Measurements from ENCODE around the gene SMIM36.
"Not testable (repeated sequence)": the region's sequence is repeated elsewhere in the genome, so short reads cannot be mapped to it uniquely, and the experiment has no call there.

SMIM36 gene

GRCh38 chr17:55510986-55511721 lies at the start of gene SMIM36:
Gene SMIM36 (minus strand): TSS chr17:55511452.
- no peak for DNase-seq

- no peak for DNase-seq
Measured at GRCh38 chr17:55555772-55556171, 44.5 kb upstream of the SMIM36 start.

GRCh38 chr17:55549140-55549539 lies 37.9 kb upstream of the SMIM36 start:
- DNase-seq, result no peak

GRCh38 chr17:55546991-55547664 lies 35.9 kb upstream of the SMIM36 start:
- no peak for DNase-seq

- no peak for DNase-seq
Measured at GRCh38 chr17:55546481-55546880, 35.2 kb upstream of the SMIM36 start.

- DNase-seq, result no peak
Measured at GRCh38 chr17:55545806-55546205, 34.6 kb upstream of the SMIM36 start.

- no peak for DNase-seq
Measured at GRCh38 chr17:55543709-55544108, 32.5 kb upstream of the SMIM36 start.

GRCh38 chr17:55540414-55541091 lies 29.3 kb upstream of the SMIM36 start:
- no peak for DNase-seq

GRCh38 chr17:55536205-55536604 lies 25.0 kb upstream of the SMIM36 start:
- no peak for DNase-seq

- no peak for DNase-seq
Measured at GRCh38 chr17:55533608-55534007, 22.4 kb upstream of the SMIM36 start.

GRCh38 chr17:55532670-55533069 lies 21.4 kb upstream of the SMIM36 start:
- DNase-seq, result no peak

- DNase-seq, result no peak
Measured at GRCh38 chr17:55531053-55531728, 19.9 kb upstream of the SMIM36 start.

- DNase-seq, result no peak
Measured at GRCh38 chr17:55530064-55530463, 18.8 kb upstream of the SMIM36 start.

GRCh38 chr17:55527540-55528118 lies 16.4 kb upstream of the SMIM36 start:
- DNase-seq, result no peak

- no peak for DNase-seq
Measured at GRCh38 chr17:55524440-55525220, 13.4 kb upstream of the SMIM36 start.

- DNase-seq, result not testable (repeated sequence)
Measured at GRCh38 chr17:55523032-55523431, 11.8 kb upstream of the SMIM36 start.

GRCh38 chr17:55521186-55521585 lies 9.9 kb upstream of the SMIM36 start:
- no peak for DNase-seq

- DNase-seq, result no peak
Measured at GRCh38 chr17:55520402-55520801, 9.2 kb upstream of the SMIM36 start.

GRCh38 chr17:55518510-55518909 lies 7.3 kb upstream of the SMIM36 start:
- no peak for DNase-seq

GRCh38 chr17:55513885-55514590 lies 2.8 kb upstream of the SMIM36 start:
- DNase-seq, result peak; percentile 52

GRCh38 chr17:55507669-55508068 lies 3.6 kb downstream of the SMIM36 start:
- DNase-seq, result not testable (repeated sequence)

Data from stimulated activated naive CD4-positive, alpha-beta T cell treated with Interleukin-2 at 50 U/mL for 16 hours (primary cell).